DOHH2 (cell line): ENCODE measurements around the gene IGSF9B.

Source experiments
- CTCF ChIP-seq: fragments of 200-600 bp; sonication (generic); IDR thresholded peaks from one replicate; pipeline ENCODE4 v1.5.1; 2014; ENCODE audit warnings: antibody characterized with exemption, mild to moderate bottlenecking, low read depth, low read length; ENCODE audit not compliant: poor library complexity, severe bottlenecking
- EZH2phosphoT487 ChIP-seq: fragments of 200-600 bp; sonication (generic); IDR thresholded peaks from 2 replicates; pipeline ENCODE4 v1.6.1; 2017; ENCODE audit warnings: borderline replicate concordance, mild to moderate bottlenecking, antibody characterized with exemption, low read length, moderate library complexity, mixed read lengths

- TF ChIP-seq CTCF (no peak), EZH2phosphoT487 (no peak)
Measured at GRCh38 chr11:133911171-133911570, 45.6 kb downstream of the IGSF9B start.
